ENCODE data around the gene TUBA3D.
"Not testable (repeated sequence)": the region's sequence is repeated elsewhere in the genome, so short reads cannot be mapped to it uniquely, and the experiment has no call there.

- TF ChIP-seq CTCF (IDR thresholded peaks at IDR 0.05); EP300 (IDR thresholded peaks at IDR 0.05; ENCODE audit: low read depth); POLR2AphosphoS5 (IDR thresholded peaks at IDR 0.05); POLR2A (IDR thresholded peaks at IDR 0.05): not testable (repeated sequence)
Measured at GRCh38 chr2:131530626-131531344, 54.9 kb downstream of the TUBA3D start.
